ENCODE measurements around the gene DCTPP1.
A peak's percentile ranks its signal among the peaks of the same experiment; 100 is the strongest.

Gene DCTPP1

DNA sequence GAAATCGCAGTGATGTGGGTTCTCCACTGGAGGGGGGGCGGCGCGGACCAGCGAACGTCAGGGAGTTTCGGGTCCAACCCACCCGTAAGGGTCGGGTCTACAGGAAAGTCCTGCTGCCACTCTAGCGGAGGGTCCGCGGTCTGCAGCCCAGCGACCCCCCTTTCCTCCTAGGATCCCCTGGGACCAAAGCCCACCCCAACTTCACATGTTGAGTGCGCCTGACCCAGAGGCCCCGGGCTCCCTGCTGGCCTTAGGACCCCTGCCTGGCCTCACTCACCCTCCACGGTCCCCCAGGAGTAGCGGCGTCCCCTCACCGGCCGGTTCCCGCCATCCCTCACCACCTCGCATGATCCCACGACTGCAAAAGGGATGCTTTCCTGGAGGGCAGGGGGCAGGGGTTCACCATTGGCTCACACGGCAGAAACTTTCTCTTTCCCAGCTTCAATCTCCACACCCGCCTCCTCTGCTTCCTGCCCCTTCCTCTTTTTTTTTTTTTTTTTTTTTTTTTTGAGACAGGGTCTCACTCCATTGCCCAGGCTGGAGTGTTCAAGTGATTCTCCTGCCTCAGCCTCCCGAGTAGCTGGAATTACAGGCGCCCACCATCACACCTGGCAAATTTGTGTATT, 50.6 kb downstream of the DCTPP1 start:
- TF ChIP-seq, protein P1, sequence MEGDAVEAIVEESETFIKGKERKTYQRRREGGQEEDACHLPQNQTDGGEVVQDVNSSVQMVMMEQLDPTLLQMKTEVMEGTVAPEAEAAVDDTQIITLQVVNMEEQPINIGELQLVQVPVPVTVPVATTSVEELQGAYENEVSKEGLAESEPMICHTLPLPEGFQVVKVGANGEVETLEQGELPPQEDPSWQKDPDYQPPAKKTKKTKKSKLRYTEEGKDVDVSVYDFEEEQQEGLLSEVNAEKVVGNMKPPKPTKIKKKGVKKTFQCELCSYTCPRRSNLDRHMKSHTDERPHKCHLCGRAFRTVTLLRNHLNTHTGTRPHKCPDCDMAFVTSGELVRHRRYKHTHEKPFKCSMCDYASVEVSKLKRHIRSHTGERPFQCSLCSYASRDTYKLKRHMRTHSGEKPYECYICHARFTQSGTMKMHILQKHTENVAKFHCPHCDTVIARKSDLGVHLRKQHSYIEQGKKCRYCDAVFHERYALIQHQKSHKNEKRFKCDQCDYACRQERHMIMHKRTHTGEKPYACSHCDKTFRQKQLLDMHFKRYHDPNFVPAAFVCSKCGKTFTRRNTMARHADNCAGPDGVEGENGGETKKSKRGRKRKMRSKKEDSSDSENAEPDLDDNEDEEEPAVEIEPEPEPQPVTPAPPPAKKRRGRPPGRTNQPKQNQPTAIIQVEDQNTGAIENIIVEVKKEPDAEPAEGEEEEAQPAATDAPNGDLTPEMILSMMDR (IDR thresholded peaks at IDR 0.05; ENCODE audit: control insufficient read depth, extremely low read depth, insufficient read depth): no peak
- DNase-seq (ENCODE audit: low read depth): no peak
- peak overlapping the region; percentile 80 for H3K4me3 ChIP-seq (ENCODE audit: low read depth, low read length)

DNA sequence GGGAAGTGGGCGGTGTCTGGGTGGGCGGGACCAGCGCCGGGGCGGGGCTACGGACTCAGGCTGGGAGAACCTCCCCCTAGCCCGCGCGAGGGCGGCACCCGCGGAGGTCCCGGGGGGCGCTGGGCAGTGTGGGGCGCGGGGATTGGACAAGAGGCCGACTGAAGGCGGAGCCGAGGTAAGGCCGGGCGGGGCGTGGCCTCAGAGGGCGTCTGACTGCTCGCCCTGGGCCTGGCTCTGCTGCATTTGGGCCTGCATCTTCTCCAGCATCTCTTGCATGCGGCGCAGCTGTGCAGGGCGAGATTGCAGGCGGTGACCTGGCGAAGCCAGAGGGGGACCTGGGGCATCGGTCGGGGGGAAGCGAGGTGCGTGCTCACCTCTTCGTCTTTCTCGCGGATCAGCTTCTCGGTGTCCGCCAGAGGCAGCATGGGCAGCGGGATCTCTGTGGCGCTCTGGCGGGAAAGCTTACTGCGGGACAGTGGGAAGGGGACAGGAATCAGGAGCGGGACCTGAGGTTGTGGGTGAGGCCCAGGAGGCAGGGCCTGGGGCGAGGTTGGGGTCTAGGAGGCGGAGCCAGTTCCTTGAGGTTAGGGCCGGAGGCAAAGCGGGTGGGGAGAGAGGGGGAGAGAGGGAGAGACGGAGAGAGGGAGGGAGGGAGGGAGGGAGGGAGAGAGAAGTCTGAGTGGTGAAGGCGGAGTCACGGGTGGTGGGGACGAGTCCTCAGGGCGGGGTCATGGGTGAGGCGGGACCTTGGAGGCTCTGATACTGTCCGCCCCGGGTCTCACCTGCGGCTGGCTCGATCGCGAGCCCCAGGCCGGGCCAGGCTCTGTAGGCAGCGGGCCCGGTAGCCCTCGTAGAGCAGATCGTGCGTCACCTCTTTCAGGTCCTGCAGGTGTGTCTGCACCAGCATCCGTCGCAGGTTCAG, 51.3 kb downstream of the DCTPP1 start:
- peak overlapping the region; percentile 80 for H3K4me3 ChIP-seq (ENCODE audit: low read depth, low read length)
- TF ChIP-seq, protein P1 (IDR thresholded peaks at IDR 0.05; ENCODE audit: control insufficient read depth, extremely low read depth, insufficient read depth): no peak
- DNase-seq (ENCODE audit: low read depth): peak; percentile 89

DNA sequence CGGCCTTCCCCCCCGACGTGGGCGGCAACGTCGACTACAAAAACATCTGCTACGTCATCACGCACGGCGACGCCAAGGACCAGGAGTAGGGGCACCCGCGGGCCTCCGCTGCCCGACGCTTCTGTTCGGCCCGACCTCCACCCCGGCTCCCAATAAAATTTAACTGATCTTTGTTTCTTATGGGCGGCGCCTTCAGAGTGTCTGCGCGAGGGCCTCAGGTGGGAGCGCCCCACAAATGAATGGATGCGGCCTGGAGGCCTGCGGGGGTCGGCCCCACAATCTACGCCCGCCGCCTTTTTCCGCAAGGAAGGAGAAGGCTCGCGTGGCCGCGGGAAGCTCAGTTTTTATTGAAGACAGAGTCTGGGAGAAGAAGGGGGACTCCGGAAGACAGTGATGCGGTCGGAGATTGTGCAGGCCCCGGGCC, 52.0 kb downstream of the DCTPP1 start:
- peak overlapping the region; percentile 80 for H3K4me3 ChIP-seq (ENCODE audit: low read depth, low read length)
- TF ChIP-seq, protein P1 (IDR thresholded peaks at IDR 0.05; ENCODE audit: control insufficient read depth, extremely low read depth, insufficient read depth): no peak
- peak; percentile 64 for DNase-seq (ENCODE audit: low read depth)

DNA sequence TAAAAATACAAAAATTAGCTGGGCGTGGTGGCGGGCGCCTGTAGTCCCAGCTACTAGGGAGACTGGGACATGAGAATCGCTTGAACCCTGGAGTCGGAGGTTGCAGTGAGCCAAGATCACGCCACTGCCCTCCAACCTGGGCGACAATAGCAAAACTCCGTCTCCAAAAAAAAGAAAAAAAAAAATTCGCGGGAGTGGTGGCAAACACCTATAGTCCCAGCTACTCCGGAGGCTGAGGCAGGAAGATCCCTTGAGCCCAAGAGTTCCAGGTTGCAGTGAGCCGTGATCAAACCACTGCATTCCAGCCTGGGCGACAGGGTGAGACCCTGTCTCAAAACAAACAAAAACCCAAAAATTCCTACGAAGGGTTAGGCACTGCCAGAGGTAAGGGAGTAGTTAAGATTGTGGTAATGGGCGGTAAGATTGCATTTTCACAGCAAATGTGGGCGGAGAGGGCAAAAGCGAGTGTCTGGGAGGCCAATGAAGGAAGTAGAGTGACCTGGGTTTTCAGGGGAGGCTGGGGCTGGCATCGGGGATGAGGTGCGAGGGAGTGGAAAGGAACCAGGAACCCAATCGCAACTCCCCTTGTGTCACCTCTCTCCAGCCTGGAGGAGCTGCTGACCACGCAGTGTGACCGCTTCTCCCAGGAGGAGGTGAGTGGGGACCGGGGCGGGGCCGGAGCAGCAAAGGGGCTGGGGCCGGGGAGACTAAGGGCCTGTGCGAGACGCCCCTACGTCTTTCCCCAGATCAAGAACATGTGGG, 52.6 kb downstream of the DCTPP1 start:
- TF ChIP-seq, protein P1 (IDR thresholded peaks at IDR 0.05; ENCODE audit: control insufficient read depth, extremely low read depth, insufficient read depth): no peak
- DNase-seq (ENCODE audit: low read depth): no peak
- peak overlapping the region; percentile 80 for H3K4me3 ChIP-seq (ENCODE audit: low read depth, low read length)

DNA sequence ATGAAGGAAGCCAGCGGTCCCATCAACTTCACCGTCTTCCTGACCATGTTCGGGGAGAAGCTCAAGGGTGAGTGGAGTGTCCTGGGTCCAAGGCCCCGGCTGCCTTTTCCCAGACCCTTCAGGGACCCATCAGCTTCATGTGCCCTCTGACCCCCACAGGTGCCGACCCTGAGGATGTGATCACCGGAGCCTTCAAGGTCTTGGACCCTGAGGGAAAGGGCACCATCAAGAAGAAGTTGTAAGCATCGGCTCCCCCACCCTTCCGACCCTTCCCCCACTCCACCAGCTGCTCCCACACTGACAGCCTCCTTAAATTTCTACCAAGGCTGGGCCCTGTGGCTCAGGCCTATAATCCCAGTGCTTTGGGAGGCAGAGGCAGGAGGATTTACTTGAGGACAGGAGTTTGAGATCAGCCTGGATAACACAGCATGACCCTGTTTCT, 53.3 kb downstream of the DCTPP1 start:
- TF ChIP-seq, protein P1 (IDR thresholded peaks at IDR 0.05; ENCODE audit: control insufficient read depth, extremely low read depth, insufficient read depth): no peak
- H3K4me3 ChIP-seq (ENCODE audit: low read depth, low read length): no peak overlapping the region
- no peak for DNase-seq (ENCODE audit: low read depth)

DNA sequence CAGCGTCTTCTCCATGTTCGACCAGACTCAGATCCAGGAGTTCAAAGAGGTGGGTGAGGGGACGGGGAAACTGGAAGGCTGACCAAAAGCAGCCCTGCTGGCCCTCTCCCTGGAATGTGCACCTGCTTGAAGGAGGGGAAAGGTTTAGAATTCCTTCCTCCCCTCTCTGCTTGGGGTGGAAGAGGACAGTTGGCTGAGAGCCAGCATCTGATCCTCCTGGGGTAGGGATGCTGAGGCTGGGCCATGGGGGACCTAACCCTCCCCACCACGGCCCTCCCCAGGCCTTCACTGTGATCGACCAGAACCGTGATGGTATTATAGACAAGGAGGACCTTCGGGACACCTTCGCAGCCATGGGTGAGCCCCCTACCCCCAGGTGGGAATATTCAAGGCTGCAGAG, 54.0 kb downstream of the DCTPP1 start:
- no peak for DNase-seq (ENCODE audit: low read depth)
- no peak overlapping the region for H3K4me3 ChIP-seq (ENCODE audit: low read depth, low read length)
- TF ChIP-seq, protein P1 (IDR thresholded peaks at IDR 0.05; ENCODE audit: control insufficient read depth, extremely low read depth, insufficient read depth): no peak

All from LNCaP clone FGC (cell line).